Measurements from ENCODE around the gene NTM. TPM values are rescaled to one million over a fixed set of nuclear protein-coding genes. Genes with fewer than 3 reads are reported as not detected.

NTM gene
- total RNA-seq, 1 donor from 2014 or later = 9.9 TPM

GRCh38 chr11:131914361-131914774, 544.0 kb downstream of the NTM start:
- H3K27me3 ChIP-seq (ENCODE audit: control insufficient read depth in 3 of 3, insufficient read depth in 3 of 3, low read length in 3 of 3) = peaks cover 23 to 42% (median 24%) of the 10 kb centered on the region in 3 donors
- no peak overlapping the region for H3K4me3 ChIP-seq (ENCODE audit: low read length in 3 of 3)

GRCh38 chr11:131916638-131917037, 546.2 kb downstream of the NTM start:
- Histone ChIP-seq H3K9me3 (ENCODE audit: control insufficient read depth in 3 of 3, low read length in 3 of 3) (no peaks in the 10 kb centered on the region), H3K27me3 (ENCODE audit: control insufficient read depth in 3 of 3, insufficient read depth in 3 of 3, low read length in 3 of 3) (peaks cover 7 to 32% (median 11%) of the 10 kb centered on the region in 3 donors), H3K36me3 (ENCODE audit: control insufficient read depth in 3 of 3, insufficient read depth in 3 of 3, low read length in 3 of 3) (no peaks in the 10 kb centered on the region), H3K27ac (ENCODE audit: low read depth, low read length) (no peak overlapping the region), H3K9ac (ENCODE audit: low read depth in 1 of 3, low read length in 3 of 3) (no peak overlapping the region), H3K4me1 (ENCODE audit: control insufficient read depth in 3 of 3, insufficient read depth in 3 of 3, low read length in 3 of 3) (no peaks in the 10 kb centered on the region), H3K4me3 (ENCODE audit: low read length in 3 of 3) (no peak overlapping the region)

More at GRCh38 chr11:131914361-131914774, 544.0 kb downstream of the NTM start:
- Histone ChIP-seq H3K4me1 (ENCODE audit: control insufficient read depth in 3 of 3, insufficient read depth in 3 of 3, low read length in 3 of 3) (no peaks in the 10 kb centered on the region), H3K27ac (ENCODE audit: low read depth, low read length) (no peak overlapping the region), H3K9ac (ENCODE audit: low read depth in 1 of 3, low read length in 3 of 3) (no peak overlapping the region), H3K9me3 (ENCODE audit: control insufficient read depth in 3 of 3, low read length in 3 of 3) (no peaks in the 10 kb centered on the region), H3K36me3 (ENCODE audit: control insufficient read depth in 3 of 3, insufficient read depth in 3 of 3, low read length in 3 of 3) (no peaks in the 10 kb centered on the region)

GRCh38 chr11:131917634-131918384, 547.4 kb downstream of the NTM start:
- H3K27me3 ChIP-seq (ENCODE audit: control insufficient read depth in 3 of 3, insufficient read depth in 3 of 3, low read length in 3 of 3) = peaks cover 2 to 22% (median 4%) of the 10 kb centered on the region in 3 donors
- H3K9me3 ChIP-seq (ENCODE audit: control insufficient read depth in 3 of 3, low read length in 3 of 3) = no peaks in the 10 kb centered on the region
- H3K9ac ChIP-seq (ENCODE audit: low read depth in 1 of 3, low read length in 3 of 3) = no peak overlapping the region
- no peak overlapping the region for H3K4me3 ChIP-seq (ENCODE audit: low read length in 3 of 3)
- H3K36me3 ChIP-seq (ENCODE audit: control insufficient read depth in 3 of 3, insufficient read depth in 3 of 3, low read length in 3 of 3) = no peaks in the 10 kb centered on the region
- no peaks in the 10 kb centered on the region for H3K4me1 ChIP-seq (ENCODE audit: control insufficient read depth in 3 of 3, insufficient read depth in 3 of 3, low read length in 3 of 3)
- no peak overlapping the region for H3K27ac ChIP-seq (ENCODE audit: low read depth, low read length)

GRCh38 chr11:131918663-131919062, 548.2 kb downstream of the NTM start:
- Histone ChIP-seq H3K36me3 (ENCODE audit: control insufficient read depth in 3 of 3, insufficient read depth in 3 of 3, low read length in 3 of 3) (no peaks in the 10 kb centered on the region), H3K9me3 (ENCODE audit: control insufficient read depth in 3 of 3, low read length in 3 of 3) (no peaks in the 10 kb centered on the region), H3K4me1 (ENCODE audit: control insufficient read depth in 3 of 3, insufficient read depth in 3 of 3, low read length in 3 of 3) (no peaks in the 10 kb centered on the region), H3K27ac (ENCODE audit: low read depth, low read length) (no peak overlapping the region), H3K4me3 (ENCODE audit: low read length in 3 of 3) (no peak overlapping the region), H3K9ac (ENCODE audit: low read depth in 1 of 3, low read length in 3 of 3) (no peak overlapping the region), H3K27me3 (ENCODE audit: control insufficient read depth in 3 of 3, insufficient read depth in 3 of 3, low read length in 3 of 3) (peaks cover under 1 to 17% (median 2%) of the 10 kb centered on the region in 3 donors)

GRCh38 chr11:131922220-131922619, 551.8 kb downstream of the NTM start:
- Histone ChIP-seq H3K36me3 (ENCODE audit: control insufficient read depth in 3 of 3, insufficient read depth in 3 of 3, low read length in 3 of 3) (no peaks in the 10 kb centered on the region), H3K9ac (ENCODE audit: low read depth in 1 of 3, low read length in 3 of 3) (no peak overlapping the region), H3K4me3 (ENCODE audit: low read length in 3 of 3) (no peak overlapping the region), H3K4me1 (ENCODE audit: control insufficient read depth in 3 of 3, insufficient read depth in 3 of 3, low read length in 3 of 3) (no peaks in the 10 kb centered on the region), H3K9me3 (ENCODE audit: control insufficient read depth in 3 of 3, low read length in 3 of 3) (no peaks in the 10 kb centered on the region), H3K27me3 (ENCODE audit: control insufficient read depth in 3 of 3, insufficient read depth in 3 of 3, low read length in 3 of 3) (peaks cover 0 to 9% (median 0%) of the 10 kb centered on the region in 3 donors), H3K27ac (ENCODE audit: low read depth, low read length) (no peak overlapping the region)

GRCh38 chr11:131923309-131923708, 552.9 kb downstream of the NTM start:
- Histone ChIP-seq H3K27ac (ENCODE audit: low read depth, low read length) (no peak overlapping the region), H3K9ac (ENCODE audit: low read depth in 1 of 3, low read length in 3 of 3) (no peak overlapping the region), H3K4me3 (ENCODE audit: low read length in 3 of 3) (no peak overlapping the region)

GRCh38 chr11:131924001-131924400, 553.6 kb downstream of the NTM start:
- Histone ChIP-seq H3K4me3 (ENCODE audit: low read length in 3 of 3) (no peak overlapping the region), H3K27me3 (ENCODE audit: control insufficient read depth in 3 of 3, insufficient read depth in 3 of 3, low read length in 3 of 3) (no peaks in the 10 kb centered on the region), H3K36me3 (ENCODE audit: control insufficient read depth in 3 of 3, insufficient read depth in 3 of 3, low read length in 3 of 3) (no peaks in the 10 kb centered on the region), H3K9ac (ENCODE audit: low read depth in 1 of 3, low read length in 3 of 3) (no peak overlapping the region), H3K4me1 (ENCODE audit: control insufficient read depth in 3 of 3, insufficient read depth in 3 of 3, low read length in 3 of 3) (no peaks in the 10 kb centered on the region), H3K27ac (ENCODE audit: low read depth, low read length) (no peak overlapping the region), H3K9me3 (ENCODE audit: control insufficient read depth in 3 of 3, low read length in 3 of 3) (no peaks in the 10 kb centered on the region)

More at GRCh38 chr11:131923309-131923708, 552.9 kb downstream of the NTM start:
- no peaks in the 10 kb centered on the region for H3K9me3 ChIP-seq (ENCODE audit: control insufficient read depth in 3 of 3, low read length in 3 of 3)
- H3K36me3 ChIP-seq (ENCODE audit: control insufficient read depth in 3 of 3, insufficient read depth in 3 of 3, low read length in 3 of 3) = no peaks in the 10 kb centered on the region
- no peaks in the 10 kb centered on the region for H3K4me1 ChIP-seq (ENCODE audit: control insufficient read depth in 3 of 3, insufficient read depth in 3 of 3, low read length in 3 of 3)
- peaks cover 0 to 3% (median 0%) of the 10 kb centered on the region in 3 donors for H3K27me3 ChIP-seq (ENCODE audit: control insufficient read depth in 3 of 3, insufficient read depth in 3 of 3, low read length in 3 of 3)

GRCh38 chr11:131924457-131925201, 554.2 kb downstream of the NTM start:
- H3K4me1 ChIP-seq (ENCODE audit: control insufficient read depth in 3 of 3, insufficient read depth in 3 of 3, low read length in 3 of 3) = no peaks in the 10 kb centered on the region
- no peak overlapping the region for H3K9ac ChIP-seq (ENCODE audit: low read depth in 1 of 3, low read length in 3 of 3)
- no peaks in the 10 kb centered on the region for H3K27me3 ChIP-seq (ENCODE audit: control insufficient read depth in 3 of 3, insufficient read depth in 3 of 3, low read length in 3 of 3)
- no peak overlapping the region for H3K27ac ChIP-seq (ENCODE audit: low read depth, low read length)
- no peak overlapping the region for H3K4me3 ChIP-seq (ENCODE audit: low read length in 3 of 3)
- H3K36me3 ChIP-seq (ENCODE audit: control insufficient read depth in 3 of 3, insufficient read depth in 3 of 3, low read length in 3 of 3) = no peaks in the 10 kb centered on the region
- H3K9me3 ChIP-seq (ENCODE audit: control insufficient read depth in 3 of 3, low read length in 3 of 3) = no peaks in the 10 kb centered on the region

GRCh38 chr11:131925829-131926228, 555.4 kb downstream of the NTM start:
- no peaks in the 10 kb centered on the region for H3K9me3 ChIP-seq (ENCODE audit: control insufficient read depth in 3 of 3, low read length in 3 of 3)
- no peak overlapping the region for H3K9ac ChIP-seq (ENCODE audit: low read depth in 1 of 3, low read length in 3 of 3)
- H3K27ac ChIP-seq (ENCODE audit: low read depth, low read length) = no peak overlapping the region

GRCh38 chr11:131928992-131929391, 558.6 kb downstream of the NTM start:
- Histone ChIP-seq H3K9me3 (ENCODE audit: control insufficient read depth in 3 of 3, low read length in 3 of 3) (no peaks in the 10 kb centered on the region), H3K9ac (ENCODE audit: low read depth in 1 of 3, low read length in 3 of 3) (no peak overlapping the region), H3K27ac (ENCODE audit: low read depth, low read length) (no peak overlapping the region), H3K4me3 (ENCODE audit: low read length in 3 of 3) (no peak overlapping the region), H3K36me3 (ENCODE audit: control insufficient read depth in 3 of 3, insufficient read depth in 3 of 3, low read length in 3 of 3) (no peaks in the 10 kb centered on the region), H3K27me3 (ENCODE audit: control insufficient read depth in 3 of 3, insufficient read depth in 3 of 3, low read length in 3 of 3) (no peaks in the 10 kb centered on the region), H3K4me1 (ENCODE audit: control insufficient read depth in 3 of 3, insufficient read depth in 3 of 3, low read length in 3 of 3) (no peaks in the 10 kb centered on the region)

More at GRCh38 chr11:131925829-131926228, 555.4 kb downstream of the NTM start:
- no peaks in the 10 kb centered on the region for H3K27me3 ChIP-seq (ENCODE audit: control insufficient read depth in 3 of 3, insufficient read depth in 3 of 3, low read length in 3 of 3)
- H3K4me1 ChIP-seq (ENCODE audit: control insufficient read depth in 3 of 3, insufficient read depth in 3 of 3, low read length in 3 of 3) = no peaks in the 10 kb centered on the region
- H3K36me3 ChIP-seq (ENCODE audit: control insufficient read depth in 3 of 3, insufficient read depth in 3 of 3, low read length in 3 of 3) = no peaks in the 10 kb centered on the region
- no peak overlapping the region for H3K4me3 ChIP-seq (ENCODE audit: low read length in 3 of 3)
